ENCODE measurements around the gene BRIP1. TPM values are rescaled to one million over a fixed set of nuclear protein-coding genes. Genes with fewer than 3 reads are reported as not detected.

The BRIP1 gene
- polyA plus RNA-seq, 2 donors: 1.4 to 1.7 TPM

DNA sequence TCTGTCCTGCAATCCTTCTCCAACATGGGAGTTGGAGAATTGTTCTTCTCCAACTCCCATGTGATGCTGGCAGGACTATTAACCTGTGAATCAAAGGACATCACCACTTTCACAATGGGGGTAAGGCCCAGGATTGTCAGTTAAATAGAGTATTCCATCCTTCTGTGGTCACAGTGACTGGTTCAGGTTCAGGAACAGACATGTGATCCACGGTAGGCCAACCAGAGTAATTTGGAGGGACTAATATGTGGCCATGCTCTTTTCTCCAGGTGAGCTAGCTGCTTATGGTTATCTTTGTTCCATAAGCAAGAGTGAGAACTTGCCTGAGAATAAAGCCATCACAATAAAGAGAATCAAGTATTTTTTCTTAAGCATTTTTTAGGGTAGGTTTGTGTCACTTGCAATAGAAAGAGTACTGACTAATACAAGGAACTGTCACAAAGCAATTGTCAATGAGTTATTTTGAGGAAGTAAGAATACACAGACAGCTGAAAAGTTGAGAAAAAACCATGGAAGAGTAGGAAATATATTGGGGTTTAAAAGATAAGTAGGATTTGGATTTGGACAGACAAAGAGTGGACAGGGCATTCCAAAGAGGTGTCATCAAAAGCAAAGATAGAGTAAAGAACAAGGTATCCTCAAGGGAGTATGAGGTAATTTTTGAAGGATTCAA lies 63.4 kb downstream of the BRIP1 start:
- H3K27me3 ChIP-seq (ENCODE audit: control insufficient read depth in 1 of 2, insufficient read depth in 2 of 2, low read length in 2 of 2): no peaks in the 10 kb centered on the region
- H3K4me3 ChIP-seq (ENCODE audit: low read depth in 1 of 2, low read length in 2 of 2): no peak overlapping the region
- no peaks in the 10 kb centered on the region for H3K36me3 ChIP-seq (ENCODE audit: control insufficient read depth in 2 of 2, insufficient read depth in 2 of 2, low read length in 1 of 2)
- no peaks in the 10 kb centered on the region for H3K9me3 ChIP-seq (ENCODE audit: control insufficient read depth in 2 of 2, insufficient read depth in 1 of 2, low read depth in 1 of 2, low read length in 1 of 2)
- no peak overlapping the region for H3K27ac ChIP-seq (ENCODE audit: low read depth in 2 of 2, low read length in 1 of 2)
- H3K4me1 ChIP-seq (ENCODE audit: control insufficient read depth in 2 of 2, insufficient read depth in 2 of 2, low read length in 1 of 2): no peaks in the 10 kb centered on the region
- WGBS, 2 donors: 97 to 100% methylated on average over 1 of the region's 1 CpG

DNA sequence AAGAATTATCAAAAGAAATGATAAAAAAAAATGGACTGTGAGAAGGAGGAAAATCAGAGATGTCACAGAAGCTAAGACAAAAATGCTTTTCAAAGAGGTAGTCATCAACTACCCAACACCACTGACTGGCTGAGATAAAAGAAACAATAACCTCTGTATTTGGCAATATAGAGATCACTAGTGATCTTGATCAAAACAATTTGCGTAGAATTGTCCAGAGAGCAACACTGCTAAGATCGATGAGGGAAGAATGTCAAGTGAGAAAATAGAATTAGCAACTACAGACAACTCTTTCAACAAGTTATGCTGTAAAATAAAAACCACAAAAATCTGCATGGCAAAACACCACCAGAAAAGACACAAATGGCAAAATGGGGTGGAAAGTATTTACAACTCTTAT lies 66.0 kb downstream of the BRIP1 start:
- WGBS, 2 donors: 96 to 97% methylated on average over 2 of the region's 2 CpGs
- Histone ChIP-seq H3K27ac (ENCODE audit: low read depth in 2 of 2, low read length in 1 of 2) (no peak overlapping the region), H3K9me3 (ENCODE audit: control insufficient read depth in 2 of 2, insufficient read depth in 1 of 2, low read depth in 1 of 2, low read length in 1 of 2) (no peaks in the 10 kb centered on the region), H3K27me3 (ENCODE audit: control insufficient read depth in 1 of 2, insufficient read depth in 2 of 2, low read length in 2 of 2) (no peaks in the 10 kb centered on the region), H3K4me1 (ENCODE audit: control insufficient read depth in 2 of 2, insufficient read depth in 2 of 2, low read length in 1 of 2) (no peaks in the 10 kb centered on the region), H3K36me3 (ENCODE audit: control insufficient read depth in 2 of 2, insufficient read depth in 2 of 2, low read length in 1 of 2) (no peaks in the 10 kb centered on the region), H3K4me3 (ENCODE audit: low read depth in 1 of 2, low read length in 2 of 2) (no peak overlapping the region)

DNA sequence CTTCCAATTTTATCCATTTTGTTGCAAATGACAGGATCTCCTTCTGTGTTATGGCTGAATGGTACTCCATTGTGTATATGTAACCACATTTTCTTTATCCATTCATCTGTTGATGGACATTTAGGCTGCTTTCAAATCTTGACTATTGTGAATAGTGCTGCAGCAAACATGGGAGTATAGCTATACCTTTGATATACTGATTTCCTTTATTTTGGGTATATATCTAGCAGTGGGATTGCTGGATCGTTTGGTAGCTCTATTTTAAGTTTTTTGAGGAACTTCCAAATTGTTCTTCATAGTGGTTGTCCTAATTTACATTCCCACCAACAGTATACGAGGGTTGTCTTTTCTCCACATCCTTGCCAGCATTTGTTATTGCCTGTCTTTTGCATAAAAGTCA lies 67.8 kb downstream of the BRIP1 start:
- Histone ChIP-seq H3K36me3 (ENCODE audit: control insufficient read depth in 2 of 2, insufficient read depth in 2 of 2, low read length in 1 of 2) (no peaks in the 10 kb centered on the region), H3K9me3 (ENCODE audit: control insufficient read depth in 2 of 2, insufficient read depth in 1 of 2, low read depth in 1 of 2, low read length in 1 of 2) (no peaks in the 10 kb centered on the region), H3K4me1 (ENCODE audit: control insufficient read depth in 2 of 2, insufficient read depth in 2 of 2, low read length in 1 of 2) (no peaks in the 10 kb centered on the region), H3K27ac (ENCODE audit: low read depth in 2 of 2, low read length in 1 of 2) (no peak overlapping the region), H3K27me3 (ENCODE audit: control insufficient read depth in 1 of 2, insufficient read depth in 2 of 2, low read length in 2 of 2) (no peaks in the 10 kb centered on the region), H3K4me3 (ENCODE audit: low read depth in 1 of 2, low read length in 2 of 2) (no peak overlapping the region)
- 87 to 91% methylated on average over 2 of the region's 2 CpGs for WGBS, 2 donors

DNA sequence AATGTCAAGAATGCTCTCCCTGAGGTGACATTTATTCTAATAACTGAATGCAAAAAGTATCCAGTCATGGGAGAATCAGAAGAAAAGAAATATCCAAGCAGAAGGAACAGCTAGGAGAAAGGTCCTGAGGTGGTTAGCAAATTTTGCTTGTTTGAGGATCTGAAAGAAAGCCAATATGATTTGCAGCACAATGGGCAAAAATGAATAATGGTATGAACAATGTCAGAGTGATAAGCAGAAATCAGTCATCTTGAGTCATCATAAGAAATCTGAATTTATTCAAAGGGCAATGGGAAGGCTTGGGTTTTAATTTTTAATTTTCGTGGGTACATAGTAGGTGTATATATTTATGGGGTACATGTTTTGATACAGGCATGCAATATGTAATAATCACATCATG lies 68.5 kb downstream of the BRIP1 start:
- Histone ChIP-seq H3K27me3 (ENCODE audit: control insufficient read depth in 1 of 2, insufficient read depth in 2 of 2, low read length in 2 of 2) (no peaks in the 10 kb centered on the region), H3K4me1 (ENCODE audit: control insufficient read depth in 2 of 2, insufficient read depth in 2 of 2, low read length in 1 of 2) (no peaks in the 10 kb centered on the region), H3K27ac (ENCODE audit: low read depth in 2 of 2, low read length in 1 of 2) (no peak overlapping the region), H3K36me3 (ENCODE audit: control insufficient read depth in 2 of 2, insufficient read depth in 2 of 2, low read length in 1 of 2) (no peaks in the 10 kb centered on the region), H3K4me3 (ENCODE audit: low read depth in 1 of 2, low read length in 2 of 2) (no peak overlapping the region), H3K9me3 (ENCODE audit: control insufficient read depth in 2 of 2, insufficient read depth in 1 of 2, low read depth in 1 of 2, low read length in 1 of 2) (no peaks in the 10 kb centered on the region)
- WGBS, 2 donors: 75 to 84% methylated on average over 1 of the region's 1 CpG

DNA sequence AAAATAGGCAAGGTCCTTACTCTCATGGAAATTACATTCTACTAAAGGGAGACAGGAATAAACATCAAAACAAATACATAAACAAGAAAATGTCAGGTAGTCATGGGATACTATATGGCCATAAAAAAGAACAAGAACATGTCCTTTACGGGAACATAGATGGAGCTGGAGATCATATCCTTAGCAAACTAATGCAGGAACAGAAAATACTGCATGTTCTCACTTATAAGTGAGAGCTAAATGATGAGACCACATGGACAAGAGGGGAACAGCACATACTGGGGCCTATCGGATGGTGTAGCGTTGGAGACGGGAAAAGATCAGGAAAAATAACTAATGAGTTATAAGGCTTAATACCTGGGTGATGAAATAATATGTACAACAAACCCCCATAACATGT lies 69.1 kb downstream of the BRIP1 start:
- Histone ChIP-seq H3K9me3 (ENCODE audit: control insufficient read depth in 2 of 2, insufficient read depth in 1 of 2, low read depth in 1 of 2, low read length in 1 of 2) (no peaks in the 10 kb centered on the region), H3K36me3 (ENCODE audit: control insufficient read depth in 2 of 2, insufficient read depth in 2 of 2, low read length in 1 of 2) (no peaks in the 10 kb centered on the region), H3K4me1 (ENCODE audit: control insufficient read depth in 2 of 2, insufficient read depth in 2 of 2, low read length in 1 of 2) (no peaks in the 10 kb centered on the region), H3K4me3 (ENCODE audit: low read depth in 1 of 2, low read length in 2 of 2) (no peak overlapping the region), H3K27me3 (ENCODE audit: control insufficient read depth in 1 of 2, insufficient read depth in 2 of 2, low read length in 2 of 2) (no peaks in the 10 kb centered on the region), H3K27ac (ENCODE audit: low read depth in 2 of 2, low read length in 1 of 2) (no peak overlapping the region)
- WGBS, 2 donors: 96 to 98% methylated on average over 4 of the region's 4 CpGs

DNA sequence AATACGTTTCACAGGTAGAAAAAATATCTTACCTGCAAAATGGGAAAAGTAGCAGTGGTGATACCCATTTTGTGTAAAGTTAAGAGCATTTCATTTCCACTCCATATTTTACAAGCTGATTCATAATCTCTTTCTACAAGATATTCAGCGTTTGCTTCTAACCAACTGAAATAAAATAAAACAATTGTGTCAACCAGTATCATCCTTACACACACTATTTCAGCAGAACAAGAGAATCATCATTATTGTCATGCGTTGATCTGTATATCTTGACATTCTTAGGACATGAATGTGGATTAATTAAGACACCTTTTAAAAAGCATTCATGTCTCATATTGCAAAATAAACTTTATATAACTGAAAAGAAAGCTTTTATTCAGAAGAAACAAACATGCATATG lies 69.8 kb downstream of the BRIP1 start:
- Histone ChIP-seq H3K4me3 (ENCODE audit: low read depth in 1 of 2, low read length in 2 of 2) (no peak overlapping the region), H3K27ac (ENCODE audit: low read depth in 2 of 2, low read length in 1 of 2) (no peak overlapping the region), H3K27me3 (ENCODE audit: control insufficient read depth in 1 of 2, insufficient read depth in 2 of 2, low read length in 2 of 2) (no peaks in the 10 kb centered on the region), H3K9me3 (ENCODE audit: control insufficient read depth in 2 of 2, insufficient read depth in 1 of 2, low read depth in 1 of 2, low read length in 1 of 2) (no peaks in the 10 kb centered on the region), H3K4me1 (ENCODE audit: control insufficient read depth in 2 of 2, insufficient read depth in 2 of 2, low read length in 1 of 2) (no peaks in the 10 kb centered on the region), H3K36me3 (ENCODE audit: control insufficient read depth in 2 of 2, insufficient read depth in 2 of 2, low read length in 1 of 2) (no peaks in the 10 kb centered on the region)
- 96 to 99% methylated on average over 3 of the region's 3 CpGs for WGBS, 2 donors

DNA sequence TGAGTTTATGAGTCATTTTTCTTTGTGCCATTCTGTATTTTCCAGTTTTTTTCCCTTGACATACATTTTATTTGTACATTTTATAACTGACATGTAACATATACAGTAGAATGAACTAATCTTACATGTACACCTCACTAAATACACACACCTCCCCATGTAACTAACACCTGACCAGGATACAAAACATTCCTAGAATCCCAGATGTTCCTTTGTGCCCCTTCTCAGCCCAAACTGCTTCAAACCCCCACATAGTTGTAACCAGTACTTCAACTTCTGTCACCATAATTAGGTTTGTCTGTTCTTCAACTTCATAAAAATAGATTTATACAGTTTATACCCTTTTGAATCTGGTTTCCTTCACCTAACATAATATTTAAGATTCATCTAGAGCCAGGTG lies 73.5 kb downstream of the BRIP1 start:
- H3K27ac ChIP-seq (ENCODE audit: low read depth in 2 of 2, low read length in 1 of 2): no peak overlapping the region
- no peak overlapping the region for H3K4me3 ChIP-seq (ENCODE audit: low read depth in 1 of 2, low read length in 2 of 2)
- H3K9me3 ChIP-seq (ENCODE audit: control insufficient read depth in 2 of 2, insufficient read depth in 1 of 2, low read depth in 1 of 2, low read length in 1 of 2): no peaks in the 10 kb centered on the region
- no peaks in the 10 kb centered on the region for H3K4me1 ChIP-seq (ENCODE audit: control insufficient read depth in 2 of 2, insufficient read depth in 2 of 2, low read length in 1 of 2)
- no peaks in the 10 kb centered on the region for H3K27me3 ChIP-seq (ENCODE audit: control insufficient read depth in 1 of 2, insufficient read depth in 2 of 2, low read length in 2 of 2)
- H3K36me3 ChIP-seq (ENCODE audit: control insufficient read depth in 2 of 2, insufficient read depth in 2 of 2, low read length in 1 of 2): no peaks in the 10 kb centered on the region

DNA sequence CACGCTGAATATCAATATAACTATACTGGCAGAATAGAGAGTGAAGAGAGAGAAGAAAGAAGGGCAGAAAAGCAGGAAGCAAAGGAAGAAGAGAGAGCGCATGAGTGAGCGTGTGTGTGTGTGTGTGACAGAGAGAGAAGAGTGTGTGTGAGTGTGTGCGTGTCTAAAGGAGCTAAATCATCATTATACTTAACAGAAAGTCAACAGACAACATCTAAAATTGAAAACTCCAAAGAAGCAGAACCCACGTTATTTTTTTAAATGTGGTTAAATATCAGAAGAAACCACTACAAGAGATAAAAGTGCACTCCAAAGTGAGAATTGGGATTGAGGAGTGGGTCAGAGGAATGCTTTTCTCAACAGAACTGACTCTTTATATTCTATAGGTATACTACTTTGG lies 77.2 kb downstream of the BRIP1 start:
- H3K27ac ChIP-seq (ENCODE audit: low read depth in 2 of 2, low read length in 1 of 2): no peak overlapping the region
- no peaks in the 10 kb centered on the region for H3K27me3 ChIP-seq (ENCODE audit: control insufficient read depth in 1 of 2, insufficient read depth in 2 of 2, low read length in 2 of 2)
- H3K9me3 ChIP-seq (ENCODE audit: control insufficient read depth in 2 of 2, insufficient read depth in 1 of 2, low read depth in 1 of 2, low read length in 1 of 2): no peaks in the 10 kb centered on the region
- WGBS, 2 donors: 93% methylated on average over 5 of the region's 5 CpGs
- no peak overlapping the region for H3K4me3 ChIP-seq (ENCODE audit: low read depth in 1 of 2, low read length in 2 of 2)
- H3K36me3 ChIP-seq (ENCODE audit: control insufficient read depth in 2 of 2, insufficient read depth in 2 of 2, low read length in 1 of 2): no peaks in the 10 kb centered on the region
- no peaks in the 10 kb centered on the region for H3K4me1 ChIP-seq (ENCODE audit: control insufficient read depth in 2 of 2, insufficient read depth in 2 of 2, low read length in 1 of 2)

DNA sequence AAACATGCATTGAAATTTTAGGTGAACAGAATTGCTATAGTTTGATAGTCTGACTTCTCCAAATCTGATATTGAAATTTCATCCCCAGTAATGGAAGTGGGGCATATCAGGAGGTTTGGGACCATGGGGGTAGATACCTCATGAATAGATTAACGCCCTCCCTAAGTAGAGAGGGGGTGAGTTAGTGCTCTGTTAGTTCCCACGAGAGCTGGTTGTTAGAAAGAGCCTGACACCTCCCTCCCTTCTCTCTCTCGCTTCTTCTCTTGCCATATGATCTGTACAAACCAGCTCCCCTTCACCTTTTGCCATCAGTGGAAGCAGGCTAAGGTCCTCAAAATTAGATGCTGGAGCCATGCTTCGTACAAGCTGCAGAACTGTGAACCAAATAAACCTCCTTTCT lies 78.8 kb downstream of the BRIP1 start:
- WGBS, 2 donors: 94 to 96% methylated on average over 4 of the region's 4 CpGs
- Histone ChIP-seq H3K27me3 (ENCODE audit: control insufficient read depth in 1 of 2, insufficient read depth in 2 of 2, low read length in 2 of 2) (no peaks in the 10 kb centered on the region), H3K27ac (ENCODE audit: low read depth in 2 of 2, low read length in 1 of 2) (no peak overlapping the region), H3K36me3 (ENCODE audit: control insufficient read depth in 2 of 2, insufficient read depth in 2 of 2, low read length in 1 of 2) (no peaks in the 10 kb centered on the region), H3K4me3 (ENCODE audit: low read depth in 1 of 2, low read length in 2 of 2) (no peak overlapping the region), H3K9me3 (ENCODE audit: control insufficient read depth in 2 of 2, insufficient read depth in 1 of 2, low read depth in 1 of 2, low read length in 1 of 2) (no peaks in the 10 kb centered on the region), H3K4me1 (ENCODE audit: control insufficient read depth in 2 of 2, insufficient read depth in 2 of 2, low read length in 1 of 2) (no peaks in the 10 kb centered on the region)

DNA sequence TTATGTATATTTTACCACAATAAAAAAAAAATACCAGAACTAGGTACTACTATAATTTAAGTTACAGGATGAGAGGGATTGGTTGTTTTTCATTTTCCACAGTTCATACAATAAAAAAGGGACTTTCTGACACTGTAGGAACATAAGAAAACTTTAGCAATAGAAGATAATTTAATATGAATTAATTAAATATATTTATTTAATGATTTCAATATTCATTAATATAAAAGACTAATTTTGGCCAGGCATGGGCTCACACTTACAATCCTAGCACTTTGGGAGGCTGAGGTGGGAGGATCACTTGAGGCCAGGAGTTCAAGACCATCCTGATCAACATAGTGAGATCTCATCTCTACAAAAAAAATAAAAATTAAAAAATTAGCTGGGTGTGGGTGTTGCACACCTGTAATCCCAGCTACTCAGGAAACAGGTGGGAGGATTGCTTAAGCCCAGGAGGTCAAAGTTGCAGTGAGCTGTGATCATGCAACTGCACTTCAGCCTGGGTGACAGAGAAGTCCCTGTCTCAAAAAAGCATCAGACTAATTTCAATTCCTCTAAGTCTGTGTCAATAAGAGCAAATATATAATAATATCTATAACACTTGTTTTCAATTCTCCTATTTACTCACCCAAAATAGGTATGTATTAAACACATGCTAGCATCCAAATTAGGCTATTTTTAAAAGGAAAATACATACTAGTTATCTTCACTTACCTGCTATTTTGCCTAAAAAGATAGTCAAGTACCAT lies 79.6 kb downstream of the BRIP1 start:
- Histone ChIP-seq H3K4me1 (ENCODE audit: control insufficient read depth in 2 of 2, insufficient read depth in 2 of 2, low read length in 1 of 2) (no peaks in the 10 kb centered on the region), H3K27ac (ENCODE audit: low read depth in 2 of 2, low read length in 1 of 2) (no peak overlapping the region), H3K27me3 (ENCODE audit: control insufficient read depth in 1 of 2, insufficient read depth in 2 of 2, low read length in 2 of 2) (no peaks in the 10 kb centered on the region), H3K36me3 (ENCODE audit: control insufficient read depth in 2 of 2, insufficient read depth in 2 of 2, low read length in 1 of 2) (no peaks in the 10 kb centered on the region), H3K4me3 (ENCODE audit: low read depth in 1 of 2, low read length in 2 of 2) (no peak overlapping the region), H3K9me3 (ENCODE audit: control insufficient read depth in 2 of 2, insufficient read depth in 1 of 2, low read depth in 1 of 2, low read length in 1 of 2) (no peaks in the 10 kb centered on the region)
